Osteoblast (primary cell): ENCODE data around the gene MARVELD1. TPM values are rescaled to one million over a fixed set of nuclear protein-coding genes. Genes with fewer than 3 reads are reported as not detected.

Experiments
- DNase-seq: peaks from one replicate; pipeline ENCODE4 v3.0.0; 2011; ENCODE audit warnings: low spot score, mixed read lengths; ENCODE audit not compliant: insufficient read length; ENCODE audit errors: missing footprints
- H2AFZ ChIP-seq: 2 replicates; pipeline ENCODE4 v1.6.0; 2011; ENCODE audit warnings: mild to moderate bottlenecking, low read length
- H3K27ac ChIP-seq: 2 replicates; pipeline ENCODE4 v1.5.1; 2011; ENCODE audit warnings: mild to moderate bottlenecking, low read depth, low read length, moderate library complexity
- H3K27me3 ChIP-seq: 2 replicates; pipeline ENCODE4 v1.6.0; 2012; ENCODE audit warnings: mild to moderate bottlenecking, control low read depth, inconsistent platforms, low read length, moderate library complexity; ENCODE audit not compliant: insufficient read depth
- H3K36me3 ChIP-seq: 2 replicates; pipeline ENCODE4 v1.5.1; 2011; ENCODE audit warnings: mild to moderate bottlenecking, low read length, control low read depth, moderate library complexity; ENCODE audit not compliant: insufficient read depth
- H3K4me1 ChIP-seq: 2 replicates; pipeline ENCODE4 v1.5.1; 2011; ENCODE audit warnings: mild to moderate bottlenecking, low read length, control low read depth, moderate library complexity; ENCODE audit not compliant: insufficient read depth
- H3K4me2 ChIP-seq: 2 replicates; pipeline ENCODE4 v1.6.0; 2011; ENCODE audit warnings: mild to moderate bottlenecking, low read length; ENCODE audit not compliant: insufficient read depth
- H3K4me3 ChIP-seq: fragments of 200-600 bp; sonication (generic); 3 replicates; pipeline ENCODE4 v1.5.1; 2012; ENCODE audit warnings: mild to moderate bottlenecking, low read length, inconsistent platforms; ENCODE audit not compliant: insufficient read depth
- H3K79me2 ChIP-seq: 2 replicates; pipeline ENCODE4 v1.6.0; 2012; ENCODE audit warnings: mild to moderate bottlenecking, low read length, control low read depth, inconsistent platforms; ENCODE audit not compliant: insufficient read depth
- H3K9me3 ChIP-seq: 2 replicates; pipeline ENCODE4 v1.5.1; 2011; ENCODE audit warnings: low read depth, low read length, control low read depth
- H4K20me1 ChIP-seq: 2 replicates; pipeline ENCODE4 v1.6.0; 2012; ENCODE audit warnings: mild to moderate bottlenecking, low read length, control low read depth; ENCODE audit not compliant: insufficient read depth
- CTCF ChIP-seq: IDR thresholded peaks from 2 replicates; pipeline ENCODE4 v1.5.1; 2011; ENCODE audit warnings: mild to moderate bottlenecking, low read depth, low read length, moderate library complexity; ENCODE audit errors: extremely low read depth
- total RNA-seq: library from RNA; depleted of rRNA; stranded (reverse); fragments of >200 nt; gene quantifications from 2 replicates; pipeline ENCODE4 v1.2.3, GENCODE V29; 2012

MARVELD1 gene
- total RNA-seq, 1 donor, result 57.5 TPM

DNA sequence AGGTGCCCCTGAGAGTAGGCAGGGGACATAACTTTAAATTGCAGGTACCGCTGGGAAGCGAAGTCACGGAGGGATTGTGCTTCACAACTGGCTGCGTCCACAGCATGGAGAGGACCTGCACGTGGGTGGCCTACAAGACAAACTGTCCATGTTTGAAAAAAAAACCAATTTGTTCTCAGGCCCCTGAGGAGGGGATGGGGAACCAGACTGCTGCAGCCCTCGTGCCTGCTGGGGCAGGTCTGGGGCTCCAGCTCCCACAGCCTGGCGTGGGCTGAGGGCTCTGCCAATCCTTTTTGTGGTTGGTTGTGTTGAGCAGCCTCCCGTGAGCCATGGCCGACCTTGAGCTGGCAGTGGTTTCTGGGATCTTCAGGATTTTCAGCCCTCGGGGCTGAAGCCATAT, 48.5 kb downstream of the MARVELD1 start:
- Histone ChIP-seq H3K27me3 (no peaks in the 10 kb centered on the region), H3K4me1 (no peaks in the 10 kb centered on the region), H3K36me3 (peaks cover 32% of the 10 kb centered on the region), H3K9me3 (no peaks in the 10 kb centered on the region), H3K79me2 (no peaks in the 10 kb centered on the region), H3K4me3 (no peak overlapping the region), H4K20me1 (peaks cover 16% of the 10 kb centered on the region), H2AFZ (no peak overlapping the region), H3K27ac (no peak overlapping the region), H3K4me2 (no peak overlapping the region)
- peak; percentile 73 for DNase-seq
- no peak for TF ChIP-seq CTCF

- Histone ChIP-seq H3K27ac (no peak overlapping the region), H3K79me2 (no peaks in the 10 kb centered on the region), H3K4me1 (no peaks in the 10 kb centered on the region), H3K36me3 (peaks cover 24% of the 10 kb centered on the region), H3K9me3 (no peaks in the 10 kb centered on the region), H3K27me3 (no peaks in the 10 kb centered on the region), H2AFZ (no peak overlapping the region), H3K4me3 (no peak overlapping the region), H4K20me1 (peaks cover 16% of the 10 kb centered on the region), H3K4me2 (no peak overlapping the region)
- no peak for TF ChIP-seq CTCF
- DNase-seq, result peak; percentile 90
These were observed 49.3 kb downstream of the MARVELD1 start for GRCh38 chr10:97762816-97763215.

GRCh38 chr10:97763411-97763810, 49.9 kb downstream of the MARVELD1 start:
- no peak overlapping the region for H2AFZ ChIP-seq
- H3K36me3 ChIP-seq, result peaks cover 24% of the 10 kb centered on the region
- no peaks in the 10 kb centered on the region for H3K27me3 ChIP-seq
- no peak overlapping the region for H3K27ac ChIP-seq
- no peaks in the 10 kb centered on the region for H3K9me3 ChIP-seq
- no peak overlapping the region for H3K4me2 ChIP-seq
- peaks cover 16% of the 10 kb centered on the region for H4K20me1 ChIP-seq
- no peak for DNase-seq
- no peak for TF ChIP-seq CTCF
- no peaks in the 10 kb centered on the region for H3K79me2 ChIP-seq
- H3K4me3 ChIP-seq, result no peak overlapping the region
- no peaks in the 10 kb centered on the region for H3K4me1 ChIP-seq

DNA sequence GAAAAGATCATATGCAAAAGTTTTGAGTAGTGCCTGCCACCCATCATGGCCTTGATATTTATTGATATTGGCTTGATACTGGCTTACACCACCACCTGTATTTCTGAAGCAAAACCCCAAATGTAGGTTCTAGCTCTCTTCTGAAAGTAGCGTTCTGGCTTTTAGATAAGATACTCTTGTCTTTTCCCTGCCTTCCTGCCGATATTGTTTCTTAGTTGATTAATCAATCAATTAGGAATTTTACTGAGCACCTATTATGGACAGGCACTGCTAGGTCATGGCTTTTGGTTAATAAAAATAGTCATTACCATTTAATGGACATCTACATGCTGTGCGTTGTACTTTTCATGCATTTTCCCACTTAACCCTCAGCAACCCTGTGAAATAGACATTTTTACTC, 50.4 kb downstream of the MARVELD1 start:
- Histone ChIP-seq H3K79me2 (no peaks in the 10 kb centered on the region), H3K4me3 (no peak overlapping the region), H3K27me3 (no peaks in the 10 kb centered on the region), H3K9me3 (no peaks in the 10 kb centered on the region), H3K36me3 (peaks cover 22% of the 10 kb centered on the region), H3K27ac (no peak overlapping the region), H3K4me2 (no peak overlapping the region), H3K4me1 (no peaks in the 10 kb centered on the region), H2AFZ (no peak overlapping the region), H4K20me1 (peaks cover 16% of the 10 kb centered on the region)
- DNase-seq, result peak; percentile 63
- TF ChIP-seq CTCF, result no peak
